ENCODE measurements around the gene TNRC6C. TPM values are rescaled to one million over a fixed set of nuclear protein-coding genes. Genes with fewer than 3 reads are reported as not detected.

Gene TNRC6C
- total RNA-seq, 1 experiment from 2014 or later = 16.4 TPM

GRCh38 chr17:77919276-77919675 is 39.2 kb upstream of the TNRC6C start:
- H3K27me3 Mint-ChIP-seq (ENCODE audit: insufficient read depth, unreplicated experiment) = peaks cover 67% of the 10 kb centered on the region
- ChIA-PET POLR2A (no interaction called here), CTCF (no interaction called here)
- no peak overlapping the region for H3K27ac Mint-ChIP-seq (ENCODE audit: low read depth, unreplicated experiment)
- H3K9me3 Mint-ChIP-seq (ENCODE audit: unreplicated experiment) = no peaks in the 10 kb centered on the region
- H3K36me3 Mint-ChIP-seq (ENCODE audit: insufficient read depth, unreplicated experiment) = no peaks in the 10 kb centered on the region
- no peak overlapping the region for H3K4me3 Mint-ChIP-seq (ENCODE audit: unreplicated experiment)
- no TSS peak for BruUV-seq (replicated peaks)
- TF ChIP-seq CTCF (IDR thresholded peaks at IDR 0.05; ENCODE audit: unreplicated experiment) = no peak
- intact Hi-C loops (cut with micrococcal nuclease) = no loop called here
- no peaks in the 10 kb centered on the region for H3K4me1 Mint-ChIP-seq (ENCODE audit: insufficient read depth, unreplicated experiment)
- DNase-seq (ENCODE audit: unreplicated experiment) = no peak

- Mint-ChIP-seq H3K27me3 (ENCODE audit: insufficient read depth, unreplicated experiment) (peaks cover 67% of the 10 kb centered on the region), H3K4me3 (ENCODE audit: unreplicated experiment) (no peak overlapping the region), H3K36me3 (ENCODE audit: insufficient read depth, unreplicated experiment) (no peaks in the 10 kb centered on the region), H3K4me1 (ENCODE audit: insufficient read depth, unreplicated experiment) (no peaks in the 10 kb centered on the region), H3K27ac (ENCODE audit: low read depth, unreplicated experiment) (no peak overlapping the region), H3K9me3 (ENCODE audit: unreplicated experiment) (no peaks in the 10 kb centered on the region)
- intact Hi-C loops (cut with micrococcal nuclease) = no loop called here
- BruUV-seq (replicated peaks) = no TSS peak
- no peak for DNase-seq (ENCODE audit: unreplicated experiment)
- CTCF ChIA-PET = no interaction called here
- POLR2A ChIA-PET = interaction anchor here (0.6 to 1.2 kb wide), 2 partner anchors 35 to 36 kb away, joined by 3 to 5 read pairs; partner anchors contain the start of gene TNRC6C
- TF ChIP-seq CTCF (IDR thresholded peaks at IDR 0.05; ENCODE audit: unreplicated experiment) = no peak
Observed at GRCh38 chr17:77923135-77923534, 35.4 kb upstream of the TNRC6C start.

- Mint-ChIP-seq H3K36me3 (ENCODE audit: insufficient read depth, unreplicated experiment) (no peaks in the 10 kb centered on the region), H3K4me1 (ENCODE audit: insufficient read depth, unreplicated experiment) (no peaks in the 10 kb centered on the region), H3K27me3 (ENCODE audit: insufficient read depth, unreplicated experiment) (peaks cover 67% of the 10 kb centered on the region)
Observed at GRCh38 chr17:77923776-77924513, 34.6 kb upstream of the TNRC6C start.

More at GRCh38 chr17:77923776-77924513, 34.6 kb upstream of the TNRC6C start:
- DNase-seq (ENCODE audit: unreplicated experiment) = peak; percentile 11
- POLR2A ChIA-PET = no interaction called here
- no peak overlapping the region for H3K27ac Mint-ChIP-seq (ENCODE audit: low read depth, unreplicated experiment)
- no peak for TF ChIP-seq CTCF (IDR thresholded peaks at IDR 0.05; ENCODE audit: unreplicated experiment)
- H3K4me3 Mint-ChIP-seq (ENCODE audit: unreplicated experiment) = no peak overlapping the region
- intact Hi-C loops (cut with micrococcal nuclease) = no loop called here
- no TSS peak for BruUV-seq (replicated peaks)
- H3K9me3 Mint-ChIP-seq (ENCODE audit: unreplicated experiment) = no peaks in the 10 kb centered on the region
- CTCF ChIA-PET = interaction anchor here (0.8 kb wide), 1 partner anchor 57 kb away, joined by 4 read pairs; no protein-coding TSS in a partner anchor
